ENCODE measurements around the gene MAP3K9. TPM values are rescaled to one million over a fixed set of nuclear protein-coding genes. Genes with fewer than 3 reads are reported as not detected.
A peak's percentile ranks its signal among the peaks of the same experiment; 100 is the strongest.

Gene MAP3K9
- total RNA-seq, 1 experiment from 2014 or later, result 21.4 TPM

GRCh38 chr14:70724110-70724509 is 85.2 kb downstream of the MAP3K9 start:
- CTCF ChIA-PET, result no interaction called here
- POLR2A ChIA-PET (ENCODE audit: unreplicated experiment), result no interaction called here
- intact Hi-C loops (cut with micrococcal nuclease; ENCODE audit: unreplicated experiment), result no loop called here
- H2AFZ ChIP-seq, result no peak overlapping the region
- peak in 1 of 2 experiments; percentile 3 for DNase-seq
- H3K4me3 ChIP-seq, result no peak overlapping the region
- no peak overlapping the region for H3K4me2 ChIP-seq
- H3K27ac ChIP-seq, result no peak overlapping the region
- H3K4me1 ChIP-seq (replicated peaks; ENCODE audit: insufficient read depth), result peaks cover 5% of the 10 kb centered on the region
- H4K20me1 ChIP-seq (ENCODE audit: insufficient read depth), result no peaks in the 10 kb centered on the region
- no peaks in the 10 kb centered on the region for H3F3A ChIP-seq (ENCODE audit: insufficient read depth, low read depth)
- no peaks in the 10 kb centered on the region for H3K9me2 ChIP-seq (ENCODE audit: insufficient read depth)
- H3K79me2 ChIP-seq (ENCODE audit: low read depth), result no peaks in the 10 kb centered on the region
- 0 out of 2 replicates have a peak, but pooled peaks cover 4% of the 10 kb centered on the region for H3K36me3 ChIP-seq (ENCODE audit: low read depth)
- no peak for TF ChIP-seq CTCF (conservative IDR thresholded peaks at IDR 0.05)
- TF ChIP-seq EZH2 (IDR thresholded peaks at IDR 0.05; ENCODE audit: low read depth), result no peak
- BruUV-seq (replicated peaks), result no TSS peak
- no peaks in the 10 kb centered on the region for H3K9me3 ChIP-seq (ENCODE audit: insufficient read depth, low read depth)
- no peaks in the 10 kb centered on the region for H3K27me3 ChIP-seq (ENCODE audit: insufficient read depth, low read depth)

DNA sequence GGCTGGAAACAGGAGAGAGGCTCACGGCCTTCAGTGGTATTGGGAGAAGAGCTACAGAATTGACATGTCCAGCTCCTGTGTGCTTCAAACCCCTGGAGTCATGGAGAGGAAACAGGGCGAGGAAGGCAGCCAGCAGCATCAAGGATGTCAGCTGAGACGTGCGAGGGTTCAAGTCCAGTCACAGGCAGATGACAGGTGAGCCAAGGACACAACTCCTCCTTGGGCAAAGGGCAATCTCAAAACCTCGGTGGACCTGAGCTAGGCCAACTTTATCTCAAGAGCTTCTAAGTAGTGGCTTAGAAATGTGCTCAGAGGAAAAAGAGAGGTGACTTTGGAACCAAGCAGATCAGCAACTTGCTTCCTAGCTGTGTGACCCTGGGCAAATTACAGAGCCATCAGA is 86.0 kb downstream of the MAP3K9 start:
- peak in 1 of 2 experiments; percentile 10 for DNase-seq
- CTCF ChIA-PET, result interaction anchor here (0.5 to 0.9 kb wide), 3 partner anchors 10 to 1183 kb away, joined by 3 to 7 read pairs (median 5); no protein-coding TSS in a partner anchor
- Histone ChIP-seq H3K4me2 (no peak overlapping the region), H4K20me1 (ENCODE audit: insufficient read depth) (no peaks in the 10 kb centered on the region), H3F3A (ENCODE audit: insufficient read depth, low read depth) (no peaks in the 10 kb centered on the region; the same call in 1 of the 2 replicates), H3K27ac (no peak overlapping the region), H3K4me3 (no peak overlapping the region), H3K79me2 (ENCODE audit: low read depth) (no peaks in the 10 kb centered on the region), H3K4me1 (replicated peaks; ENCODE audit: insufficient read depth) (peaks cover 13% of the 10 kb centered on the region), H3K27me3 (ENCODE audit: insufficient read depth, low read depth) (no peaks in the 10 kb centered on the region), H3K9me3 (ENCODE audit: insufficient read depth, low read depth) (no peaks in the 10 kb centered on the region), H3K9me2 (ENCODE audit: insufficient read depth) (no peaks in the 10 kb centered on the region), H2AFZ (no peak overlapping the region), H3K36me3 (ENCODE audit: low read depth) (0 out of 2 replicates have a peak, but pooled peaks cover 4% of the 10 kb centered on the region)
- no peak for TF ChIP-seq EZH2 (IDR thresholded peaks at IDR 0.05; ENCODE audit: low read depth)
- no peak for TF ChIP-seq CTCF (conservative IDR thresholded peaks at IDR 0.05)
- BruUV-seq (replicated peaks), result no TSS peak
- POLR2A ChIA-PET (ENCODE audit: unreplicated experiment), result no interaction called here
- intact Hi-C loops (cut with micrococcal nuclease; ENCODE audit: unreplicated experiment), result no loop called here

DNA sequence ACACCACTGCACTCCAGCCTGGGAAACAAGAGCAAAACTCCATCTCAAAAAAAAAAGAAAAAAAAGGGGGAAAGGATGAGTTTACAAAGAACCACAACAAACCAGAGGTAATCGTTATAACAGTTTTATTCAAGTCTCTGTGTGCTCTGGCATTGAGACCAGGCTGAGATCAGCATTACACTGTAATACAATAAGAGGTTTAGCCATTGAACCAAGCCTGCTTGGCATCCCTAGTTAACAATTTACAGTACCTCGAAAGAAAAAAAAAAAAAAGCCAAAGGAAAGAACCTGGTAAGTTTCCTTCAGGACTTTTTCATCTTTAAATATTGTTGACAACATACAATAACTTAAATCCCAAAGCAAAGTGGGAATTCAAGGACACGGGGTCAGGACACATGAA is 86.9 kb downstream of the MAP3K9 start:
- Histone ChIP-seq H3K9me2 (ENCODE audit: insufficient read depth) (no peaks in the 10 kb centered on the region), H3K4me1 (replicated peaks; ENCODE audit: insufficient read depth) (peaks cover 19% of the 10 kb centered on the region), H3K27me3 (ENCODE audit: insufficient read depth, low read depth) (no peaks in the 10 kb centered on the region), H3K79me2 (ENCODE audit: low read depth) (no peaks in the 10 kb centered on the region), H3K4me2 (no peak overlapping the region), H4K20me1 (ENCODE audit: insufficient read depth) (no peaks in the 10 kb centered on the region), H3K9me3 (ENCODE audit: insufficient read depth, low read depth) (no peaks in the 10 kb centered on the region), H3K27ac (no peak overlapping the region), H3F3A (ENCODE audit: insufficient read depth, low read depth) (no peaks in the 10 kb centered on the region; the same call in 1 of the 2 replicates), H3K36me3 (ENCODE audit: low read depth) (0 out of 2 replicates have a peak, but pooled peaks cover 4% of the 10 kb centered on the region), H2AFZ (no peak overlapping the region), H3K4me3 (no peak overlapping the region)
- DNase-seq, result peak in 1 of 2 experiments; percentile 22
- TF ChIP-seq EZH2 (IDR thresholded peaks at IDR 0.05; ENCODE audit: low read depth), result no peak
- no peak for TF ChIP-seq CTCF (conservative IDR thresholded peaks at IDR 0.05)
- no TSS peak for BruUV-seq (replicated peaks)
- intact Hi-C loops (cut with micrococcal nuclease; ENCODE audit: unreplicated experiment), result no loop called here
- ChIA-PET CTCF (no interaction called here), POLR2A (ENCODE audit: unreplicated experiment) (no interaction called here)

All from PC-9 (cell line).